K562 (cell line): ENCODE data around the gene ZNF549. TPM values are rescaled to one million over a fixed set of nuclear protein-coding genes. Genes with fewer than 3 reads are reported as not detected.
A peak's percentile ranks its signal among the peaks of the same experiment; 100 is the strongest.

Experiments used
- ATF7 ChIP-seq: fragments of 450-650 bp; IDR thresholded peaks from 2 replicates; pipeline ENCODE4 v1.7.1; 2014; ENCODE audit warnings: mild to moderate bottlenecking, moderate library complexity
- BRD4 ChIP-seq: fragments of 200-600 bp; sonication (generic); IDR thresholded peaks from 2 replicates; pipeline ENCODE4 v1.6.1; 2017; ENCODE audit warnings: inconsistent platforms
- CBX3 ChIP-seq, 2 experiments: IDR thresholded peaks; 1 replicate in 1 of 2; 2 replicates in 1 of 2; pipeline ENCODE4 v1.6.1; 2012; ENCODE audit warnings: inconsistent platforms in 2 of 2, low read length in 2 of 2, borderline replicate concordance in 1 of 2, control low read depth in 1 of 2
- ELF1 ChIP-seq: fragments of 200-800 bp; sonication (Bioruptor generic); IDR thresholded peaks from 2 replicates; pipeline ENCODE4 v1.6.1; 2016; ENCODE audit warnings: missing genetic modification characterization, missing compliant biosample characterization
- ESRRA ChIP-seq: fragments of 450-650 bp; IDR thresholded peaks from 2 replicates; pipeline ENCODE4 v1.6.1; 2014; ENCODE audit warnings: low read depth, mild to moderate bottlenecking, moderate library complexity, borderline replicate concordance
- ETV1 ChIP-seq: fragments of 450-650 bp; conservative IDR thresholded peaks from 2 replicates; pipeline ENCODE4 v1.6.1; 2016; ENCODE audit warnings: missing genetic modification characterization, control low read depth, low read depth, missing compliant biosample characterization
- MEIS2 ChIP-seq: fragments of 450-650 bp; IDR thresholded peaks from 2 replicates; pipeline ENCODE4 v1.6.1; 2014; ENCODE audit warnings: mild to moderate bottlenecking; ENCODE audit not compliant: partially characterized antibody
- NR2C2 ChIP-seq, 2 experiments: fragments of 200-800 bp in 1 of 2; sonication (Bioruptor generic) in 1 of 2; sonication (generic) in 1 of 2; formaldehyde crosslinking in 1 of 2; IDR thresholded peaks; 2 replicates each; pipeline versions ENCODE4 v1.6.1 to v1.8.0; 2016 to 2022; ENCODE audit warnings: mild to moderate bottlenecking in 1 of 2, missing compliant biosample characterization in 1 of 2, missing genetic modification characterization in 1 of 2, missing genetic modification reagents in 1 of 2
- RBBP5 ChIP-seq: fragments of 200-600 bp; sonication (generic); IDR thresholded peaks from 2 replicates; pipeline ENCODE4 v1.6.1; 2012; ENCODE audit warnings: borderline replicate concordance, mild to moderate bottlenecking, low read length, control low read depth, inconsistent platforms; ENCODE audit not compliant: insufficient read depth, poor library complexity, severe bottlenecking
- RBM25 ChIP-seq: fragments of 200-400 bp; formaldehyde crosslinking; IDR thresholded peaks from 2 replicates; pipeline ENCODE4 v1.6.1; 2018; ENCODE audit warnings: low read length, low read depth, moderate library complexity; ENCODE audit not compliant: severe bottlenecking
- SP2 ChIP-seq: IDR thresholded peaks from 2 replicates; pipeline ENCODE4 v1.6.1; 2011; ENCODE audit warnings: mild to moderate bottlenecking, low read depth, low read length, moderate library complexity; ENCODE audit not compliant: poor library complexity, severe bottlenecking; ENCODE audit errors: extremely low read depth
- ZFP36 ChIP-seq: fragments of 150-350 bp; IDR thresholded peaks from 2 replicates; pipeline ENCODE4 v1.6.1; 2018; ENCODE audit warnings: low read length, low read depth; ENCODE audit not compliant: partially characterized antibody
- ZFX ChIP-seq: sonication (generic); formaldehyde crosslinking; IDR thresholded peaks from 2 replicates; pipeline ENCODE4 v1.8.0; 2022; ENCODE audit warnings: mild to moderate bottlenecking, missing genetic modification reagents, moderate library complexity
- ZNF140 ChIP-seq: fragments of 250-450 bp; sonication (Bioruptor Pico); IDR thresholded peaks from 2 replicates; pipeline ENCODE4 v1.8.0; 2021; ENCODE audit warnings: moderate library complexity, mild to moderate bottlenecking, inconsistent platforms
- polyA plus RNA-seq, 8 experiments: library from polyadenylated mRNA; depleted of rRNA in 4 of 8; stranded (reverse) in 5 of 8; unstranded in 3 of 8; fragments of >200 nt; fragmentation: Nextera tagmentation in 2 of 8; fragmentation: Illumina TruSeq in 1 of 8; extraction: Ambion mirVana in 2 of 8; extraction: Trizol in 1 of 8; gene quantifications; 2 replicates each; pipeline versions ENCODE4 v1.2.1 to v1.2.3, GENCODE V29; 2011 to 2014; ENCODE audit warnings: inconsistent platforms in 1 of 8, missing spikeins in 1 of 8
- total RNA-seq, 7 experiments: library from RNA; depleted of rRNA in 6 of 7; stranded (reverse); fragments of >200 nt in 6 of 7; fragmentation: Illumina TruSeq in 2 of 7; extraction: Trizol in 2 of 7; gene quantifications; 2 replicates each; pipeline versions ENCODE4 v1.2.1 to v1.2.3, GENCODE V29; 2011 to 2021; ENCODE audit warnings: low replicate concordance in 1 of 7
- TF ChIP-seq, protein P1 (sequence below), 2 experiments: fragments of 450-650 bp; IDR thresholded peaks; 2 replicates each; pipeline ENCODE4 v1.6.1; 2018; ENCODE audit warnings: mild to moderate bottlenecking in 2 of 2, low read depth in 1 of 2; ENCODE audit not compliant: partially characterized antibody in 2 of 2
- TF ChIP-seq, protein P2 (sequence below): fragments of 450-650 bp; conservative IDR thresholded peaks from 2 replicates; pipeline ENCODE4 v1.6.1; 2016; ENCODE audit warnings: missing genetic modification characterization, low read depth, mild to moderate bottlenecking, control low read depth, missing compliant biosample characterization
- TF ChIP-seq, protein P3 (sequence below), 2 experiments: IDR thresholded peaks in 1 of 2; conservative IDR thresholded peaks in 1 of 2; 2 replicates each; pipeline ENCODE4 v1.6.1; 2016; ENCODE audit warnings: low read depth in 2 of 2, mild to moderate bottlenecking in 1 of 2, missing compliant biosample characterization in 1 of 2, missing genetic modification characterization in 1 of 2, moderate library complexity in 1 of 2

Gene ZNF549
- total and polyA plus RNA-seq, 9 of the 15 experiments (the other 6 are each of a cell fraction or from before 2014, with no cell fraction given) = 0.03 to 0.68 (median 0.25) TPM

DNA sequence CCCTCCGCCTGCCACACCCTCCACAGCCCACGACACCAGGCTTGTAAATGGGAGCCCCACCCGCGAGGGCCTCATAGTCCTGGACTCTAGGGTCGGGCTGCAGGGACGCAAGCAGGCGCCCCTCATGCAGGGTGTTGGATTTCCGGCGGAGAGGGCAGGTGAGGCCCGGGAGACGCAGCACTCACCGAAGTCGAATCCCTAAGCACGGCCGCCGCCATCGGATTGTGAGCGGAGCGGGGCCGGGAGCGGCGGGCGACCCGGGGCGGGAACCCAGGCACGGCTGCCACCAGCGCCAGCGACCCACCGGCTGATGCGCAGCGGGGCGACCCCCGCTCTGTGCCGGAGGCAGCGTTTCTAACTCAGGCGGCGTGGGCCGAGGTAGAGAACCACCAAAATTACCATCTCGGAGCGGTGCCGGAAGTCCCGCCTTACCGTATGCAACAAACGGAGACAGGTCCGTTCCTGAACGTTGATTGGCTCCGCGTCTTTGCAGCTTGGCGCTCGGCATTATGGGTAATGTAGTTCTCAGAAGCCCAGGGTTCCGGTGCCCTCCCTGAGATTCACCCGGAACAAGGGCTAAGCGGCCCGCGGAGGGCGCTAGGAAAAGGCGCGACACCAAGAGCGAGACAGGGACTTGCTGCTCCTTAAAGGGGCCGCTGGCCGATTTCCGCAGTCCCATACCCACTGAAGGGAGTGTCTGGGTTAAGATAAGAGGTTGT lies 51.5 kb downstream of the ZNF549 start, which contains the start of gene ZNF416 (continued):
- TF ChIP-seq SP2 (peak; percentile 63), BRD4 (no peak), ZFP36 (peak; percentile 67), CBX3 (IDR thresholded peaks at IDR 0.05; ENCODE audit: borderline replicate concordance in 1 of 2, low read length in 2 of 2) (0 out of 3 replicates have a peak, but pooled peaks of 1 of the 2 experiments have one; percentile 56), ETV1 (tag) (0 out of 2 replicates have a peak, but pooled peaks have one; percentile 19), ELF1 (tag) (peak; percentile 83), ESRRA (0 out of 2 replicates have a peak, but pooled peaks have one; percentile 16), ZNF140 (no peak), ATF7 (peak; percentile 34; the same call in 1 of the 2 replicates), RBM25 (peak; percentile 69), NR2C2 (CRISPR knock-in tag; IDR thresholded peaks at IDR 0.05) (no peak), NR2C2 (tag; IDR thresholded peaks at IDR 0.05) (peak; percentile 58), MEIS2 (peak; percentile 8), ZFX (CRISPR knock-in tag) (peak; percentile 54), RBBP5 (peak; percentile 77)
- TF ChIP-seq, protein P1, sequence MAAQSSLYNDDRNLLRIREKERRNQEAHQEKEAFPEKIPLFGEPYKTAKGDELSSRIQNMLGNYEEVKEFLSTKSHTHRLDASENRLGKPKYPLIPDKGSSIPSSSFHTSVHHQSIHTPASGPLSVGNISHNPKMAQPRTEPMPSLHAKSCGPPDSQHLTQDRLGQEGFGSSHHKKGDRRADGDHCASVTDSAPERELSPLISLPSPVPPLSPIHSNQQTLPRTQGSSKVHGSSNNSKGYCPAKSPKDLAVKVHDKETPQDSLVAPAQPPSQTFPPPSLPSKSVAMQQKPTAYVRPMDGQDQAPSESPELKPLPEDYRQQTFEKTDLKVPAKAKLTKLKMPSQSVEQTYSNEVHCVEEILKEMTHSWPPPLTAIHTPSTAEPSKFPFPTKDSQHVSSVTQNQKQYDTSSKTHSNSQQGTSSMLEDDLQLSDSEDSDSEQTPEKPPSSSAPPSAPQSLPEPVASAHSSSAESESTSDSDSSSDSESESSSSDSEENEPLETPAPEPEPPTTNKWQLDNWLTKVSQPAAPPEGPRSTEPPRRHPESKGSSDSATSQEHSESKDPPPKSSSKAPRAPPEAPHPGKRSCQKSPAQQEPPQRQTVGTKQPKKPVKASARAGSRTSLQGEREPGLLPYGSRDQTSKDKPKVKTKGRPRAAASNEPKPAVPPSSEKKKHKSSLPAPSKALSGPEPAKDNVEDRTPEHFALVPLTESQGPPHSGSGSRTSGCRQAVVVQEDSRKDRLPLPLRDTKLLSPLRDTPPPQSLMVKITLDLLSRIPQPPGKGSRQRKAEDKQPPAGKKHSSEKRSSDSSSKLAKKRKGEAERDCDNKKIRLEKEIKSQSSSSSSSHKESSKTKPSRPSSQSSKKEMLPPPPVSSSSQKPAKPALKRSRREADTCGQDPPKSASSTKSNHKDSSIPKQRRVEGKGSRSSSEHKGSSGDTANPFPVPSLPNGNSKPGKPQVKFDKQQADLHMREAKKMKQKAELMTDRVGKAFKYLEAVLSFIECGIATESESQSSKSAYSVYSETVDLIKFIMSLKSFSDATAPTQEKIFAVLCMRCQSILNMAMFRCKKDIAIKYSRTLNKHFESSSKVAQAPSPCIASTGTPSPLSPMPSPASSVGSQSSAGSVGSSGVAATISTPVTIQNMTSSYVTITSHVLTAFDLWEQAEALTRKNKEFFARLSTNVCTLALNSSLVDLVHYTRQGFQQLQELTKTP (IDR thresholded peaks at IDR 0.05; ENCODE audit: low read depth in 1 of 2, partially characterized antibody in 2 of 2) = peak in 1 of 2 experiments; percentile 91
- TF ChIP-seq, protein P2, sequence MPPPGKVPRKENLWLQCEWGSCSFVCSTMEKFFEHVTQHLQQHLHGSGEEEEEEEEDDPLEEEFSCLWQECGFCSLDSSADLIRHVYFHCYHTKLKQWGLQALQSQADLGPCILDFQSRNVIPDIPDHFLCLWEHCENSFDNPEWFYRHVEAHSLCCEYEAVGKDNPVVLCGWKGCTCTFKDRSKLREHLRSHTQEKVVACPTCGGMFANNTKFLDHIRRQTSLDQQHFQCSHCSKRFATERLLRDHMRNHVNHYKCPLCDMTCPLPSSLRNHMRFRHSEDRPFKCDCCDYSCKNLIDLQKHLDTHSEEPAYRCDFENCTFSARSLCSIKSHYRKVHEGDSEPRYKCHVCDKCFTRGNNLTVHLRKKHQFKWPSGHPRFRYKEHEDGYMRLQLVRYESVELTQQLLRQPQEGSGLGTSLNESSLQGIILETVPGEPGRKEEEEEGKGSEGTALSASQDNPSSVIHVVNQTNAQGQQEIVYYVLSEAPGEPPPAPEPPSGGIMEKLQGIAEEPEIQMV (tag) = no peak
- TF ChIP-seq, protein P3, sequence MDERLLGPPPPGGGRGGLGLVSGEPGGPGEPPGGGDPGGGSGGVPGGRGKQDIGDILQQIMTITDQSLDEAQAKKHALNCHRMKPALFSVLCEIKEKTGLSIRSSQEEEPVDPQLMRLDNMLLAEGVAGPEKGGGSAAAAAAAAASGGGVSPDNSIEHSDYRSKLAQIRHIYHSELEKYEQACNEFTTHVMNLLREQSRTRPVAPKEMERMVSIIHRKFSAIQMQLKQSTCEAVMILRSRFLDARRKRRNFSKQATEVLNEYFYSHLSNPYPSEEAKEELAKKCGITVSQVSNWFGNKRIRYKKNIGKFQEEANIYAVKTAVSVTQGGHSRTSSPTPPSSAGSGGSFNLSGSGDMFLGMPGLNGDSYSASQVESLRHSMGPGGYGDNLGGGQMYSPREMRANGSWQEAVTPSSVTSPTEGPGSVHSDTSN (CRISPR knock-in tag; IDR thresholded peaks at IDR 0.05; ENCODE audit: low read depth) = no peak
- TF ChIP-seq, protein P3 (tag; conservative IDR thresholded peaks at IDR 0.05; ENCODE audit: low read depth) = peak; percentile 49
